Spinal cord (tissue), 10 donors: ENCODE data around the gene IKZF1. TPM values are rescaled to one million over a fixed set of nuclear protein-coding genes. Genes with fewer than 3 reads are reported as not detected.
A peak's percentile ranks its signal among the peaks of the same experiment; 100 is the strongest.

Experiments used
- DNase-seq, 6 donors: peaks; one replicate each; pipeline versions ENCODE4 v3.0.0 to v3.0.0-alpha.2; 2013 to 2015; ENCODE audit warnings: low spot score in 6 of 6, low read depth in 4 of 6
- H3K27ac ChIP-seq: one replicate; pipeline ENCODE4 v1.5.1; 2013; ENCODE audit warnings: low read depth, low read length, control low read depth
- H3K27me3 ChIP-seq: one replicate; pipeline ENCODE4 v1.6.1; 2013; ENCODE audit warnings: low read length; ENCODE audit not compliant: control insufficient read depth, insufficient read depth
- H3K36me3 ChIP-seq: one replicate; pipeline ENCODE4 v1.6.1; 2013; ENCODE audit warnings: low read length; ENCODE audit not compliant: control insufficient read depth, insufficient read depth
- H3K4me1 ChIP-seq: one replicate; pipeline ENCODE4 v1.6.1; 2013; ENCODE audit warnings: low read length; ENCODE audit not compliant: control insufficient read depth, insufficient read depth
- H3K4me3 ChIP-seq: one replicate; pipeline ENCODE4 v1.5.1; 2013; ENCODE audit warnings: low read depth, low read length, control low read depth
- H3K9me3 ChIP-seq: one replicate; pipeline ENCODE4 v1.6.1; 2013; ENCODE audit warnings: low read length; ENCODE audit not compliant: control insufficient read depth, insufficient read depth
- WGBS: methylation state at CpG from one replicate; pipeline ENCODE4 v1.1.5; 2013; ENCODE audit warnings: missing lambda C conversion rate; ENCODE audit not compliant: insufficient coverage; 5-methylcytosine and 5-hydroxymethylcytosine counted together
- polyA plus RNA-seq, 2 donors: library from polyadenylated mRNA; unstranded; fragments of 120-200 nt; gene quantifications; one replicate each; pipeline ENCODE4 v1.2.1, GENCODE V29; 2013; ENCODE audit not compliant: insufficient read length in 2 of 2
- total RNA-seq, 2 donors: library from RNA; depleted of rRNA in 1 of 2; stranded (reverse); fragments of 120-200 nt in 1 of 2; fragments of >200 nt in 1 of 2; gene quantifications; one replicate each; pipeline versions ENCODE4 v1.2.3 to v1.2.4, GENCODE V29; 2013 to 2014
- donor health status: healthy.

The IKZF1 gene
- total and polyA plus RNA-seq, 4 donors: 2.9 to 9.0 (median 4.7) TPM

DNA sequence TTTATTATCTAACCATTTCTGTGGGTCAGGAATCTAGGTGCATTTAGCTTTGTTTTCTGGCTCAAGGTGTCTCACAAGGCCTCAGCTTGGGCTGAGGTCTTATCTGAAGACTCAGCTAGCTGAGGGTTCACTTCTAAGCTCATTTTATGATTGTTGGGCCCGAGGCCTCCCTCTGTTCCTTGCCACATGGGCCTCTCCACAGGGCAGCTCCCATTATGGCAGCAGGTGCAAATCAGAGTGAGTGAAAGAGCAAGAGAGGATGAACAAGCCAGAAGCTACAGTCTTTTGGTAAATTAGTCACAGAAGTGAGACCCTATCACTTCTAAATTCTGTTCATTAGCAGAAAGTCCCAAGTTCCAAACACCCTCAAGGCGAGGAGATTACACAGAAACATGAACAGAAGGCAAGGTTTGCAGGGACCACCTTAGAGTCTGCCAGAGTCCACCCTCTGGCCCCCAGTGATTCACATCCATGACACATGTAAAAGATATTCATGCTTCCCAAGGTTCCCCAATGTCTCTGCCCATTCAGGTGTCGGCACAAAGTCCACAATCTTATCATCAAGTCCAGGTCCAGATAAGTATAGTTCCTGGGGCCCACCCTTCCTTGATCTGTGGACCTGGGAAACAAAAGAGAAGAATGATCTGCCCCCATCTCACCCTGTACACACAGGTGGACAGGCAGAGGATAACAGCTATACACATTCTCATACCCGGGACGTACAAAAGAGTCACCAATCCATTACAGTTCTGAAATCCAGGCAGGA is 121.9 kb downstream of the IKZF1 start:
- no peaks in the 10 kb centered on the region for H3K9me3 ChIP-seq
- WGBS: 89% methylated on average over 3 of the region's 5 CpGs
- no peak for DNase-seq
- no peak overlapping the region for H3K27ac ChIP-seq
- no peaks in the 10 kb centered on the region for H3K4me1 ChIP-seq
- no peaks in the 10 kb centered on the region for H3K27me3 ChIP-seq
- no peaks in the 10 kb centered on the region for H3K36me3 ChIP-seq
- no peak overlapping the region for H3K4me3 ChIP-seq

DNA sequence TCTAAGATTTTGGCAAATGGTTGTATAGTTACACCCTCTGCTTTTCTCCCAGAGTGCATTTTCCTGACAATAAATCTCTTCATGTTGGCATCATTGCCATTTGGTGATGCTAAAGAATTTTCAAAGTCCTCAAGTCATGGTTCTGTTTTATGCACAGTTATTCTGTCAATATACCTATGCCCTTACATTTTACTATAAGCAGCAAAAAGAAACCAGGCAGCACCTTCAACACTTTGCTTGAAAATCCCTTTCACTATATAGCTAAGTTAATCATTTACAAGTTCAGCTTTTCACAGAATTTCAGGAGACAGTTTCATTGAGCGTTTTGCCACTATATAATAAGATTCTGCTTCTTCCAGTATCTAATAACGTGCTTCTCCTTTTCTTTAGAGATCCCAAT is 123.0 kb downstream of the IKZF1 start:
- no peak for DNase-seq
- no peaks in the 10 kb centered on the region for H3K9me3 ChIP-seq
- H3K4me3 ChIP-seq: no peak overlapping the region
- H3K27ac ChIP-seq: no peak overlapping the region
- no peaks in the 10 kb centered on the region for H3K27me3 ChIP-seq
- no peaks in the 10 kb centered on the region for H3K36me3 ChIP-seq
- WGBS: 80% methylated on average over 2 of the region's 2 CpGs
- no peaks in the 10 kb centered on the region for H3K4me1 ChIP-seq

DNA sequence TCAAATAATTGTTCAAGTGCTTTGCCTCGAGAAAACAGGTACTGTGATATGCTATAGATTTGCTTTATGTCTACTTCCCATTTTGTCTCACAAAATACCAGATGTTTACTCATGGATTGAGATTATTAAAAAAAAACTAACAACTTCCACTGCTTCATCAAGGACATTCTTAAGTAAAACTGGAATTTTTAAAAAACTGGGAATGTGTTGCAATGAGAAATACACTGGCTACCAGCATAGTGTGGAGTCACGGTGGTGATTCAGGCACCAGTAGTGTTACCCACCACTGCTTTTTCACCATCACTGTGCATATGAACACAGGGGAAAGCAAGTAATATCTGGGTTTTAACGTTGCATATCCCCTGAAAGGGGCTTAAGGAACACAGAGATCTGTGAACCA is 124.4 kb downstream of the IKZF1 start:
- no peaks in the 10 kb centered on the region for H3K9me3 ChIP-seq
- WGBS: no CpG with 5 or more reads among the region's 3 CpGs
- H3K27me3 ChIP-seq: no peaks in the 10 kb centered on the region
- H3K27ac ChIP-seq: no peak overlapping the region
- no peak overlapping the region for H3K4me3 ChIP-seq
- no peaks in the 10 kb centered on the region for H3K36me3 ChIP-seq
- no peaks in the 10 kb centered on the region for H3K4me1 ChIP-seq
- DNase-seq: no peak

DNA sequence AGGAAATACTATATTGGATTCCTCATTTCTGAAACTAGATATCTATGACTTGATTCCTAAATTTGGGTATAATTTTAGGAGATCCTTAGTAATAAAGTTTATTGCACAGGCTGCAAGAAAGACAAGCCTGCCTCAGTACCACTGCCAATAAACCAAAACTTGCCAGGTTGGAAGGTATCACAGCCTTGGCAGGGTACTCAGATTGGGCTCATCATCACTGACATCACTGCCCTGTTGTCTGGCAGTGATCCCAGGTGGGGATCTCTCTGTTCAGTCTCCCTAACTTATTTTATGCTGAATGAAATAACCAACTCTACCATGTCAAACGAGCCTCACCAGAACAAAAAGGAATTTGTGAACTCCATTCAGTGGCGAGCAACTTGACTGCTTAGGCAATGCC is 126.8 kb downstream of the IKZF1 start:
- no peaks in the 10 kb centered on the region for H3K4me1 ChIP-seq
- WGBS: 40% methylated on average over 1 of the region's 2 CpGs
- no peaks in the 10 kb centered on the region for H3K9me3 ChIP-seq
- no peak overlapping the region for H3K4me3 ChIP-seq
- no peak for DNase-seq
- H3K36me3 ChIP-seq: no peaks in the 10 kb centered on the region
- no peaks in the 10 kb centered on the region for H3K27me3 ChIP-seq
- H3K27ac ChIP-seq: no peak overlapping the region

GRCh38 chr7:50431722-50432305 is 127.3 kb downstream of the IKZF1 start:
- no CpG with 5 or more reads among the region's 4 CpGs for WGBS

GRCh38 chr7:50436133-50436806 is 131.8 kb downstream of the IKZF1 start:
- Histone ChIP-seq H3K36me3 (peaks cover 5% of the 10 kb centered on the region), H3K27ac (no peak overlapping the region), H3K4me3 (no peak overlapping the region), H3K4me1 (no peaks in the 10 kb centered on the region), H3K27me3 (no peaks in the 10 kb centered on the region), H3K9me3 (no peaks in the 10 kb centered on the region)
- WGBS: no CpG with 5 or more reads among the region's 3 CpGs
- no peak for DNase-seq

More at GRCh38 chr7:50431722-50432305, 127.3 kb downstream of the IKZF1 start:
- no peaks in the 10 kb centered on the region for H3K4me1 ChIP-seq
- no peak for DNase-seq
- H3K4me3 ChIP-seq: no peak overlapping the region
- no peaks in the 10 kb centered on the region for H3K36me3 ChIP-seq
- no peaks in the 10 kb centered on the region for H3K9me3 ChIP-seq
- H3K27ac ChIP-seq: no peak overlapping the region
- no peaks in the 10 kb centered on the region for H3K27me3 ChIP-seq

GRCh38 chr7:50446542-50446960 is 142.0 kb downstream of the IKZF1 start:
- Histone ChIP-seq H3K9me3 (no peaks in the 10 kb centered on the region), H3K27me3 (no peaks in the 10 kb centered on the region), H3K27ac (no peak overlapping the region), H3K36me3 (no peaks in the 10 kb centered on the region), H3K4me1 (peaks cover 16% of the 10 kb centered on the region), H3K4me3 (no peak overlapping the region)
- DNase-seq: no peak
- WGBS: 100% methylated on average over 4 of the region's 4 CpGs

GRCh38 chr7:50448823-50449222 is 144.3 kb downstream of the IKZF1 start:
- Histone ChIP-seq H3K4me1 (peaks cover 16% of the 10 kb centered on the region), H3K36me3 (no peaks in the 10 kb centered on the region), H3K9me3 (no peaks in the 10 kb centered on the region), H3K27ac (no peak overlapping the region), H3K4me3 (no peak overlapping the region), H3K27me3 (no peaks in the 10 kb centered on the region)
- DNase-seq: no peak

DNA sequence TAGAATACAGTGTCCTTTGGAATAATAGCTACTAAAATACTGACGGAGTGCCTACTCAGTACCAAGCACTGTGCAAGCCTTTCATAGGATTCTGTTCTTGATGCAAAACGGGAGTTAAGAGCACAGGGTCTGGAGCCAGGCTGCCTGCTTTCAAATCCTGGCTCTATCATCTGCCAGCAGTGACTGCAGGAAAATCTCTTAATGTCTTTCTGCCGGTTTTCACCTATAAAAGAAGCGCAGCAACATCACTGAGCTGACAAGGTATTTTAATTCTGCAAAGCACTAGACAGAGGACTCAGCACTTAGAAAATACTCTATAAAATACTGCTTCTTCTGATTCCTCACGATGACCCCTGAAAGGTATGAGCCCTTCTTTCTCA is 145.0 kb downstream of the IKZF1 start:
- H3K27me3 ChIP-seq: no peaks in the 10 kb centered on the region
- no peaks in the 10 kb centered on the region for H3K36me3 ChIP-seq
- peak in 1 of 6 donors; percentile 6 for DNase-seq
- H3K9me3 ChIP-seq: no peaks in the 10 kb centered on the region
- H3K27ac ChIP-seq: peak overlapping the region; percentile 35
- H3K4me1 ChIP-seq: peaks cover 16% of the 10 kb centered on the region
- 9% methylated on average over 5 of the region's 5 CpGs for WGBS
- H3K4me3 ChIP-seq: peak overlapping the region; percentile 80
